22Rv1 (cell line): ENCODE data around the gene TWNK.

Experiments used
- CTCF ChIP-seq: fragments of 450-650 bp; IDR thresholded peaks from 2 replicates; pipeline ENCODE4 v1.5.1; 2017; ENCODE audit warnings: mild to moderate bottlenecking
- ZFX ChIP-seq: fragments of 450-650 bp; IDR thresholded peaks from 2 replicates; pipeline ENCODE4 v1.6.1; 2017; ENCODE audit warnings: antibody characterized with exemption, borderline replicate concordance

GRCh38 chr10:100968062-100968736, 19.1 kb upstream of the TWNK start:
- TF ChIP-seq CTCF: no peak
- TF ChIP-seq ZFX: no peak
